Fibroblast of pulmonary artery (primary cell): ENCODE results near the gene F8.

ENCODE experiments used
- DNase-seq: peaks from one replicate; pipeline ENCODE4 v3.0.0-alpha.2; 2010; ENCODE audit warnings: low read depth
- H3K4me3 ChIP-seq: replicated peaks from 2 replicates; pipeline ENCODE4 v1.5.1; 2011; ENCODE audit warnings: low read depth, mild to moderate bottlenecking, control low read depth, low read length, moderate library complexity
- TF ChIP-seq, protein P1 (sequence below): IDR thresholded peaks from 2 replicates; pipeline ENCODE4 v1.5.1; 2011; ENCODE audit warnings: mild to moderate bottlenecking, control low read depth, low read length, inconsistent platforms; ENCODE audit errors: missing control alignments

F8 gene

DNA sequence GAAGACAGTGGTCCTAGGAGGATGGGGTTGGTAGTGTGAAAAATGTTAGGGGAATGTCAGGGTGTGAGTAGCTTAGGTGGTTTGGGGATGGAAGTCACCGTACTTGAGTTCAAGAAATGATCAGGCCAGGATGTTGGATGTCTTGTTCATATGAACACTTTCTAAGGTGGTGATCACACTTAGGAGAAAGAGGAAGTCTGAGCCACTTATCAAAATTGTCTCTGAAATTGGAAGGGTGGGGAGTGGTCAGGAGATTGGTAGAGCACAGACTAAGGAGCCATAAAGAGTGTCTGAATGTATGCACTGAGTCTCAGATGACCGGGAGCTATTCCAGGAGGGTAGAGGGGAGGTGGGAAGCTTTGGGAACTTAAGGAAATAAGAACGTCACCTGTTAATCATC, 31.1 kb upstream of the F8 start:
- H3K4me3 ChIP-seq = no peak overlapping the region
- TF ChIP-seq, protein P1, sequence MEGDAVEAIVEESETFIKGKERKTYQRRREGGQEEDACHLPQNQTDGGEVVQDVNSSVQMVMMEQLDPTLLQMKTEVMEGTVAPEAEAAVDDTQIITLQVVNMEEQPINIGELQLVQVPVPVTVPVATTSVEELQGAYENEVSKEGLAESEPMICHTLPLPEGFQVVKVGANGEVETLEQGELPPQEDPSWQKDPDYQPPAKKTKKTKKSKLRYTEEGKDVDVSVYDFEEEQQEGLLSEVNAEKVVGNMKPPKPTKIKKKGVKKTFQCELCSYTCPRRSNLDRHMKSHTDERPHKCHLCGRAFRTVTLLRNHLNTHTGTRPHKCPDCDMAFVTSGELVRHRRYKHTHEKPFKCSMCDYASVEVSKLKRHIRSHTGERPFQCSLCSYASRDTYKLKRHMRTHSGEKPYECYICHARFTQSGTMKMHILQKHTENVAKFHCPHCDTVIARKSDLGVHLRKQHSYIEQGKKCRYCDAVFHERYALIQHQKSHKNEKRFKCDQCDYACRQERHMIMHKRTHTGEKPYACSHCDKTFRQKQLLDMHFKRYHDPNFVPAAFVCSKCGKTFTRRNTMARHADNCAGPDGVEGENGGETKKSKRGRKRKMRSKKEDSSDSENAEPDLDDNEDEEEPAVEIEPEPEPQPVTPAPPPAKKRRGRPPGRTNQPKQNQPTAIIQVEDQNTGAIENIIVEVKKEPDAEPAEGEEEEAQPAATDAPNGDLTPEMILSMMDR = no peak
- DNase-seq = no peak

GRCh38 chrX:155052738-155053498, 30.4 kb upstream of the F8 start:
- no peak overlapping the region for H3K4me3 ChIP-seq
- TF ChIP-seq, protein P1 = no peak
- no peak for DNase-seq

DNA sequence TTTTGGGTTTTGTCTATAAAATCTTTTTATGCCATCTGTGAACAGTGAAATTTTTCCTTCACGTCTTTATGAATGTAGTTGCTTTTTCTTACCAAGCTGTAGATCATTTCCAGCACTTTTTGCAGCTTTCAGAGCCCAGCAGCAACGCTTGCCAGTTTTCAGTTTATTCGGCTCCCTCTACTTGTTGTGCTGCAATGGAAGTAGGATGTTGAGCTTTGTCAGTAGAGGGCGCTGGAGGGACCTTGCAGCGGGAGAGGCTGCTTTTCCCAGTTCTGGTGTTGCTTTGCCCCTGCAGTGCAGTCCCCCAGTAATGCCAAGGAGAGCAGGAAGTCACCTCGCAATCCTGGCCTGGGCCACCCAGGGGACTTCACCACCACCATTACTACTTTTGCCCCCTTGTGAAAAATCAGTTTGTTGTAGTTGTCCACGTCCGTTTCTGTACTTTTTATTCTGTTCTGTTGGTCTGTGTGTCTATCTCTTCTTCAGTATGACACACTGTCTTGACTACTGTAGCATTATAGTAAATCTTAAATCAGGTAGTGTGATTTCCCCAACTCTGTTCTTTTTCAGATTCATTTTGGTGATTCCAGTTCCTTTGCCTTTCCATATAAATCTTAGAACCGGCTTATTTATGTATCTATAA, 26.6 kb upstream of the F8 start:
- TF ChIP-seq, protein P1 = peak; percentile 63
- no peak overlapping the region for H3K4me3 ChIP-seq
- peak; percentile 70 for DNase-seq

DNA sequence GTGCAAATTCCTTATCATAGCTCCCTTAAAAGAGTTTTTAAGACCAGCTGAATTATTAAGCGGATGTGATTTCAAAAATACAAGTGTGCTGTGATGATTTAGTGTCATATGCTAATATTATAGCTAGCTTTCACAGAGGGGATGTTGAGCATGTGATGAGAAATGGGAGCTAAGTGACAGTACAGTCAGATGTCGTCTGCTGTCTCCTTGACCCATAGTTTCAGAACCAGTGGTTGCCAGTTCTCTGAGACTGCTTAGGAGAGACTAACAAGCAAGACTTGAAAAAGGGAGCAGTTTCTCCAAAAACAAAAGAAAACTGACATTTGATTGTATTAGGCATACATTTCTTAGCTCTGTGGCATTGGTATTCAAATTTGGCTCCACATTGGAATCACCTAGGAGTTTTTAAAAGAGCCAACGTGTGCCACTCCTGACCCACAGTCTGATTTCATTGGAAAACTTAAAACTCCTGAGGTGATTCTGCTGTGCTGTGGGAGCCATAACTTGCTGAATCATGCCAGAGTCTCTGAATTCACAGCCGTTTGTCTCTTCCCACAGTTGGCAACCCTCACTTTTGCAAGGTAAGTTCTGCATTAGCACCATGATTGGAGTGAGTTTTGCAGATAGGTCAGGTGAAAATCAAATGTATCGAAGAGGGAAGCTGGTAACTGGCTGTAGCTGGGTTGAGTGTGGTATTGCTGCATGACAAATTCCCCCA, 24.4 kb upstream of the F8 start:
- TF ChIP-seq, protein P1 = no peak
- H3K4me3 ChIP-seq = no peak overlapping the region
- DNase-seq = no peak

- no peak for DNase-seq
- no peak overlapping the region for H3K4me3 ChIP-seq
- TF ChIP-seq, protein P1 = no peak
Observed at GRCh38 chrX:155046129-155046810, 23.7 kb upstream of the F8 start.

DNA sequence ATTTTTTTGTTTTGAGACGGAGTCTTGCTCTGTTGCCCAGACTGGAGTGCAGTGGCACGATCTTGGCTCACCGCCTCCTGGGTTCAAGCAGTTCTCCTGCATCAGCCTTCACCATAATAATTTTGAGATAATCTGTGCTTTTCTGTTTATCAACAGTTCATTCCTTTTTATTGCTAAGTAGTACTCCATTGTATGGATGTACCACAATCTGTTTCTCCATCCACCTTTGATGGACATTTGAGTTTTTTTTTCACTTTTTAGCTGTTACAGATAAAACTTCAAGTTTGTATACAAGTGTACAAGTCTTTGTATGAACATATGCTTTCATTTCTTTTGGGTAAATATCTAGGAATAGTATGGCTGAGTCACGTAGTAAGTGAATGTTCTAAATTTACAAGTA, 13.2 kb upstream of the F8 start:
- H3K4me3 ChIP-seq = no peak overlapping the region
- DNase-seq = no peak
- TF ChIP-seq, protein P1 = no peak
